ENCODE data around the gene TMC2.

TMC2 gene

DNA sequence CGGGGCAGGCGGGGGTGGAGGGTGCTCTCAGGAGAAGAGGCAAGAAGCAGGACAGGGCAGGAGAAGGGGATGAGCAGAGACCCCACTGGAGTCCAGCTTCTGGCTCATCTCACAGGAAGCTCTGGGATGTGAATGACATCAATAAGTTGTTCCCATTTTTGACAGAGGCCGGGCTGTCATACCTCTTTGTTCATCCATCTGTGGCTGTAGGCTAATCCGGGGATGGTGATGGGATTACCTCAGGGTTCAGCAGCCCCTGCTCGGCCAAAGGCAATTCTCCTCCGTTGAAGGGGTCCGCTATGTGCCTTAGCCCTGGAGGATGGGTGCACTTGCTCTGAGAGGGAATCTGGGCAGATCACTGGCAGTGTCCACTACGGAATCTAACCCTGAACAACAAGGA, 3.3 kb upstream of the TMC2 start:
- no CpG with 5 or more reads among the region's 8 CpGs for WGBS, 2 donors (ENCODE audit: extremely low coverage in 2 of 2, insufficient read length in 2 of 2, insufficient replicate concordance in 1 of 2)
- H3K27me3 ChIP-seq (ENCODE audit: control insufficient read depth in 3 of 3, insufficient read depth in 3 of 3, low read depth in 1 of 3, low read length in 3 of 3), result peaks cover 0 to 16% (median 0%) of the 10 kb centered on the region in 3 experiments
- H4K91ac ChIP-seq (ENCODE audit: low read depth, low read length, poor library complexity), result no peak overlapping the region

DNA sequence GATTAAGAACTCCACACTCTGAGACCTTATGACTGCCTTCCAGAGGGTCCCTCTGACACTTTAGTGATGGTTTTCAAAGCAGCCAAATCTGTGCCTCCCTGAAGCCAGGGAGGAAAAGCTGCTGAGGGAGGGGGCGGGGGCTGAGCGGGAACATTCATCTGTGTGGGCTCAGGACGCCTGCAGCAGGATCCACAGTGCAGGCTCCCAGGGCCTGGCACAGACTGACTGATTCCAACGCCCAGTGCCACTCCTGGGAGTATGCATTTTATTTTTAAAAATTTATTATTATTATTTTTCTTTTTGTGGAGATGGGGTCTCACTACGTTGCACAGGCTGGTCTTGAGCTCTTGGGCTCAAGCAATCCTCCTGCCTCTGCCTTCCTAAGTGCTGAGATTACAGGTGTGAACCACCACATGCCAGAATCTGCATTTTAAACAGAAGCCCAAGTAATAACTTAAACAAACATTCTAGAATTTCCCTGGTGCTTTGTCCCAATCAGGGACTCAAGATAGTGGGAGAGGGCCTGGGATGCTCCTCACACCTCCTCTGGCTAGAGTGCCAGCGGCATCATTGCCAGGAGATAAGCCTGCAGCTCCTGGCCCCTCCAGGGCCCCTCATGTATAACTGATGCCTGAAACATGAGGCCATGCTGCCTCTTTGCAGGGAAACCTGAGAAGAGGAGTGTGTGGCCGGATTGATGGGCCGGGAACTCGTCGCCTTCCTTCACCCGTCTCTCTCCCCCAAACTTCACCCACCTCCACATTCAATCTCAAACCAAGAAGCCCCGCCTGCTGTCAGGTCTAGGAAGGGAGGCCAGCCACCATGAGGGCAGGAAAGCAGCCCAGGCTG, 438 bp upstream of the TMC2 start:
- Histone ChIP-seq H3K18ac (ENCODE audit: low read length) (peak overlapping the region; percentile 81), H3K4ac (ENCODE audit: low read length) (no peak overlapping the region), H3K14ac (ENCODE audit: low read length) (peak overlapping the region; percentile 73), H3K27me3 (ENCODE audit: control insufficient read depth in 3 of 3, insufficient read depth in 3 of 3, low read depth in 1 of 3, low read length in 3 of 3) (peaks cover 0 to 26% (median 0%) of the 10 kb centered on the region in 3 experiments), H3K9ac (ENCODE audit: low read depth, low read length, poor library complexity) (peak overlapping the region; percentile 63), H2AFZ (ENCODE audit: low read length) (peak overlapping the region; percentile 2), H2BK5ac (ENCODE audit: low read length) (peak overlapping the region; percentile 71), H3K27ac (replicated peaks; ENCODE audit: low read length) (no peak overlapping the region), H3K79me1 (ENCODE audit: low read depth, low read length) (no peaks in the 10 kb centered on the region), H2BK12ac (ENCODE audit: low read length) (no peak overlapping the region), H3K23ac (ENCODE audit: low read depth, low read length, poor library complexity) (peak overlapping the region; percentile 38), H2BK120ac (ENCODE audit: low read depth, low read length) (peak overlapping the region; percentile 17), H3K4me1 (ENCODE audit: control insufficient read depth in 2 of 2, insufficient read depth in 1 of 2, low read depth in 1 of 2, low read length in 2 of 2) (peaks cover 18 to 21% of the 10 kb centered on the region in 2 donors), H3K9me3 (replicated peaks in 1 of 2; ENCODE audit: control insufficient read depth in 2 of 2, insufficient read depth in 1 of 2, low read depth in 1 of 2, low read length in 2 of 2) (no peaks in the 10 kb centered on the region), H2BK15ac (ENCODE audit: low read length) (peak overlapping the region; percentile 51), H3K36me3 (replicated peaks in 1 of 2; ENCODE audit: control insufficient read depth in 2 of 2, insufficient read depth in 2 of 2, low read length in 2 of 2) (no peaks in the 10 kb centered on the region), H3K4me2 (ENCODE audit: insufficient read depth, low read length, poor library complexity, severe bottlenecking) (no peak overlapping the region), H4K8ac (ENCODE audit: low read depth, low read length) (no peak overlapping the region), H2AK5ac (ENCODE audit: low read depth, low read length) (peak overlapping the region; percentile 84), H4K91ac (ENCODE audit: low read depth, low read length, poor library complexity) (no peak overlapping the region), H3K4me3 (ENCODE audit: low read length in 2 of 2) (no peak overlapping the region)
- no CpG with 5 or more reads among the region's 12 CpGs for WGBS, 2 donors (ENCODE audit: extremely low coverage in 2 of 2, insufficient read length in 2 of 2, insufficient replicate concordance in 1 of 2)
- no peak for DNase-seq (ENCODE audit: low spot score)

More for the DNA sequence above, 3.3 kb upstream of the TMC2 start:
- no peak overlapping the region for H4K8ac ChIP-seq (ENCODE audit: low read depth, low read length)
- no peak overlapping the region for H3K4ac ChIP-seq (ENCODE audit: low read length)
- H3K79me1 ChIP-seq (ENCODE audit: low read depth, low read length), result no peaks in the 10 kb centered on the region
- no peak for DNase-seq (ENCODE audit: low spot score)
- H3K14ac ChIP-seq (ENCODE audit: low read length), result no peak overlapping the region
- H3K23ac ChIP-seq (ENCODE audit: low read depth, low read length, poor library complexity), result no peak overlapping the region
- no peak overlapping the region for H3K27ac ChIP-seq (replicated peaks; ENCODE audit: low read length)
- H3K9me3 ChIP-seq (replicated peaks in 1 of 2; ENCODE audit: control insufficient read depth in 2 of 2, insufficient read depth in 1 of 2, low read depth in 1 of 2, low read length in 2 of 2), result no peaks in the 10 kb centered on the region
- no peak overlapping the region for H2BK12ac ChIP-seq (ENCODE audit: low read length)
- peaks cover 15 to 20% of the 10 kb centered on the region in 2 donors for H3K4me1 ChIP-seq (ENCODE audit: control insufficient read depth in 2 of 2, insufficient read depth in 1 of 2, low read depth in 1 of 2, low read length in 2 of 2)
- peak overlapping the region; percentile 8 for H2AFZ ChIP-seq (ENCODE audit: low read length)
- no peak overlapping the region for H2BK120ac ChIP-seq (ENCODE audit: low read depth, low read length)
- H3K9ac ChIP-seq (ENCODE audit: low read depth, low read length, poor library complexity), result no peak overlapping the region
- H3K4me3 ChIP-seq (ENCODE audit: low read length in 2 of 2), result no peak overlapping the region
- no peak overlapping the region for H3K18ac ChIP-seq (ENCODE audit: low read length)
- no peaks in the 10 kb centered on the region for H3K36me3 ChIP-seq (replicated peaks in 1 of 2; ENCODE audit: control insufficient read depth in 2 of 2, insufficient read depth in 2 of 2, low read length in 2 of 2)
- H3K4me2 ChIP-seq (ENCODE audit: insufficient read depth, low read length, poor library complexity, severe bottlenecking), result no peak overlapping the region
- no peak overlapping the region for H2BK5ac ChIP-seq (ENCODE audit: low read length)
- no peak overlapping the region for H2BK15ac ChIP-seq (ENCODE audit: low read length)
- no peak overlapping the region for H2AK5ac ChIP-seq (ENCODE audit: low read depth, low read length)

DNA sequence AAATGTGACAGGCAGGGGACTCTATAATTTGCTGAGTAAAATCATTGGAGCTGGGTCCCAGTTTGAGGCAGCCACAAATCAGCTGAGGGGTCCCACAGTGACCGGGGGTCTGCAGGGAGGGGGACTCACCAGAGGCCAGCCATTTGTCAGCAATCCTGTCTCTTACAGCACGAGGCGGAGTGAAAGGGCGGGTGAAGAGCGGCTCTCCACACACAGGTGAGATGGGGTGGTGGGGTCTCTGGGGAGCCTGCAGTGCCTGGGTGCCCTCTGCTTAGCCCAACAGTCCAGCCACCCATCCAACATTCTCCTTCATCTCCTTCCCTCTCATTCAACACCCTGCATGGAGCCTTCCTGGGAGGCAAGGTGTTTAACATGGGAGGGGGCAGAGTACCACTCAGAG, 728 bp downstream of the TMC2 start:
- Histone ChIP-seq H3K4me2 (ENCODE audit: insufficient read depth, low read length, poor library complexity, severe bottlenecking) (no peak overlapping the region), H2AFZ (ENCODE audit: low read length) (no peak overlapping the region), H3K23ac (ENCODE audit: low read depth, low read length, poor library complexity) (no peak overlapping the region), H2BK12ac (ENCODE audit: low read length) (no peak overlapping the region), H2BK120ac (ENCODE audit: low read depth, low read length) (no peak overlapping the region), H3K9ac (ENCODE audit: low read depth, low read length, poor library complexity) (no peak overlapping the region), H3K4me3 (ENCODE audit: low read length in 2 of 2) (no peak overlapping the region), H3K36me3 (replicated peaks in 1 of 2; ENCODE audit: control insufficient read depth in 2 of 2, insufficient read depth in 2 of 2, low read length in 2 of 2) (no peaks in the 10 kb centered on the region), H4K91ac (ENCODE audit: low read depth, low read length, poor library complexity) (no peak overlapping the region), H3K18ac (ENCODE audit: low read length) (peak overlapping the region; percentile 27), H3K9me3 (replicated peaks in 1 of 2; ENCODE audit: control insufficient read depth in 2 of 2, insufficient read depth in 1 of 2, low read depth in 1 of 2, low read length in 2 of 2) (no peaks in the 10 kb centered on the region), H3K27me3 (ENCODE audit: control insufficient read depth in 3 of 3, insufficient read depth in 3 of 3, low read depth in 1 of 3, low read length in 3 of 3) (peaks cover 0 to 28% (median 0%) of the 10 kb centered on the region in 3 experiments), H3K4ac (ENCODE audit: low read length) (no peak overlapping the region), H3K14ac (ENCODE audit: low read length) (no peak overlapping the region), H3K27ac (replicated peaks; ENCODE audit: low read length) (no peak overlapping the region), H4K8ac (ENCODE audit: low read depth, low read length) (no peak overlapping the region), H2BK15ac (ENCODE audit: low read length) (no peak overlapping the region), H3K79me1 (ENCODE audit: low read depth, low read length) (no peaks in the 10 kb centered on the region), H2BK5ac (ENCODE audit: low read length) (peak overlapping the region; percentile 71), H2AK5ac (ENCODE audit: low read depth, low read length) (no peak overlapping the region), H3K4me1 (ENCODE audit: control insufficient read depth in 2 of 2, insufficient read depth in 1 of 2, low read depth in 1 of 2, low read length in 2 of 2) (peaks cover 18 to 21% of the 10 kb centered on the region in 2 donors)
- no peak for DNase-seq (ENCODE audit: low spot score)
- WGBS, 2 donors (ENCODE audit: extremely low coverage in 2 of 2, insufficient read length in 2 of 2, insufficient replicate concordance in 1 of 2), result no CpG with 5 or more reads among the region's 5 CpGs

DNA sequence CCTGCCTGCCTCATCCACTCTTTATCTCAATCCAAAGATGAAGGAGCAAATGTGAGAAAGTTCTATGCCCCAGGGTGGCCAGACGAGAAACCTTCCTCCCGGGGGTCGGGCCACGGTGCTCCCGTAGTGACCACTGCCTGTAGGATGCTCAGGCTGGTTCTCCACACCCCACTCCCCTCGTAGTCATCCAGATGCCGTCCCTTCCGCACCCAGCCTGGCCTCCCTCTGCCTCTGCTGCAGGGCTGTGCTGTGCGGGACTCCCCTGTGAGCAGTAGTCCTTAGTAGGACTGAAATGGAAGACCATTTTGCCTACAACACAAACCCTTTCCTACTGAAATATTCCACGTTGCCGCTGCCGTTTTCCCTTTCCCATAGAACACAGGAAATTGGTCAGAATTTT, 2.0 kb downstream of the TMC2 start:
- Histone ChIP-seq H3K36me3 (replicated peaks in 1 of 2; ENCODE audit: control insufficient read depth in 2 of 2, insufficient read depth in 2 of 2, low read length in 2 of 2) (no peaks in the 10 kb centered on the region), H3K23ac (ENCODE audit: low read depth, low read length, poor library complexity) (no peak overlapping the region), H2BK120ac (ENCODE audit: low read depth, low read length) (no peak overlapping the region), H2BK5ac (ENCODE audit: low read length) (no peak overlapping the region), H2BK15ac (ENCODE audit: low read length) (no peak overlapping the region), H3K9me3 (replicated peaks in 1 of 2; ENCODE audit: control insufficient read depth in 2 of 2, insufficient read depth in 1 of 2, low read depth in 1 of 2, low read length in 2 of 2) (no peaks in the 10 kb centered on the region), H2AK5ac (ENCODE audit: low read depth, low read length) (no peak overlapping the region), H3K4ac (ENCODE audit: low read length) (no peak overlapping the region), H4K91ac (ENCODE audit: low read depth, low read length, poor library complexity) (no peak overlapping the region), H2AFZ (ENCODE audit: low read length) (no peak overlapping the region), H3K14ac (ENCODE audit: low read length) (no peak overlapping the region), H4K8ac (ENCODE audit: low read depth, low read length) (no peak overlapping the region), H3K4me1 (ENCODE audit: control insufficient read depth in 2 of 2, insufficient read depth in 1 of 2, low read depth in 1 of 2, low read length in 2 of 2) (peaks cover 17 to 21% of the 10 kb centered on the region in 2 donors), H2BK12ac (ENCODE audit: low read length) (no peak overlapping the region), H3K79me1 (ENCODE audit: low read depth, low read length) (no peaks in the 10 kb centered on the region), H3K27me3 (ENCODE audit: control insufficient read depth in 3 of 3, insufficient read depth in 3 of 3, low read depth in 1 of 3, low read length in 3 of 3) (peaks cover 0 to 27% (median 0%) of the 10 kb centered on the region in 3 experiments), H3K18ac (ENCODE audit: low read length) (peak overlapping the region; percentile 11), H3K9ac (ENCODE audit: low read depth, low read length, poor library complexity) (no peak overlapping the region), H3K4me3 (ENCODE audit: low read length in 2 of 2) (no peak overlapping the region), H3K4me2 (ENCODE audit: insufficient read depth, low read length, poor library complexity, severe bottlenecking) (no peak overlapping the region), H3K27ac (replicated peaks; ENCODE audit: low read length) (no peak overlapping the region)
- DNase-seq (ENCODE audit: low spot score), result no peak
- no CpG with 5 or more reads among the region's 12 CpGs for WGBS, 2 donors (ENCODE audit: extremely low coverage in 2 of 2, insufficient read length in 2 of 2, insufficient replicate concordance in 1 of 2)

Measured in neuronal stem cell (in vitro differentiated cells).